PC-3 (cell line): ENCODE data around the gene RGS3. TPM values are rescaled to one million over a fixed set of nuclear protein-coding genes. Genes with fewer than 3 reads are reported as not detected.

Source experiments
- ATAC-seq: fragments of 200-7000 bp; cut with Tn5 transposase; 2 replicates; pipeline ENCODE4 v1.9.1; 2020; ENCODE audit warnings: mild to moderate bottlenecking, moderate library complexity
- BruUV-seq: library from RNA; stranded (reverse); fragments of 400-500 nt; replicated peaks from 2 replicates; lab custom pipeline; 2021; lab: Mats Ljungman, UMichigan
- CTCF ChIA-PET: fragments of 300-600 bp; sonication (Branson Sonifier 250); formaldehyde crosslinking; loops from one replicate; lab custom pipeline; 2022; ENCODE audit warnings: antibody characterized with exemption; lab: Charles Lee
- POLR2A ChIA-PET: fragments of 300-600 bp; sonication (Branson Sonifier 250); formaldehyde crosslinking; loops from one replicate; lab custom pipeline; 2022; ENCODE audit warnings: antibody characterized with exemption; ENCODE audit not compliant: unreplicated experiment; lab: Charles Lee
- DNase-seq: peaks from one replicate; pipeline ENCODE4 v3.0.0-alpha.2; 2015
- H2AFZ ChIP-seq: fragments of 300-600 bp; sonication (generic); 2 replicates; pipeline ENCODE4 v1.6.0; 2016; ENCODE audit warnings: antibody characterized with exemption, low read length
- H3F3A ChIP-seq: fragments of 300-600 bp; sonication (generic); one replicate; pipeline ENCODE4 v1.6.0; 2017; ENCODE audit warnings: antibody characterized with exemption, low read length, control low read depth, mild to moderate bottlenecking; ENCODE audit not compliant: unreplicated experiment
- H3K27ac ChIP-seq: fragments of 300-600 bp; sonication (generic); 2 replicates; pipeline ENCODE4 v1.5.1; 2016; ENCODE audit warnings: mild to moderate bottlenecking, low read length
- H3K27me3 ChIP-seq: fragments of 300-600 bp; sonication (generic); 2 replicates; pipeline ENCODE4 v1.6.1; 2016; ENCODE audit warnings: low read length, mixed read lengths
- H3K36me3 ChIP-seq: fragments of 300-600 bp; sonication (generic); 2 replicates; pipeline ENCODE4 v1.6.1; 2016; ENCODE audit warnings: low read depth, mixed run types, low read length, mixed read lengths
- H3K4me1 ChIP-seq: fragments of 300-600 bp; sonication (generic); 2 replicates; pipeline ENCODE4 v1.5.1; 2016; ENCODE audit warnings: low read length; ENCODE audit not compliant: insufficient read depth
- H3K4me2 ChIP-seq: fragments of 300-600 bp; sonication (generic); 2 replicates; pipeline ENCODE4 v1.6.0; 2016; ENCODE audit warnings: low read length
- H3K4me3 ChIP-seq: fragments of 300-600 bp; sonication (generic); 2 replicates; pipeline ENCODE4 v1.5.1; 2016; ENCODE audit warnings: mild to moderate bottlenecking, low read length, mixed read lengths
- H3K79me2 ChIP-seq: fragments of 300-600 bp; sonication (generic); 2 replicates; pipeline ENCODE4 v1.6.1; 2017; ENCODE audit warnings: low read length, mixed read lengths
- H3K9ac ChIP-seq: fragments of 300-600 bp; sonication (generic); 2 replicates; pipeline ENCODE4 v1.6.0; 2016; ENCODE audit warnings: mild to moderate bottlenecking, low read length
- H3K9me2 ChIP-seq: fragments of 300-600 bp; sonication (generic); replicated peaks from 2 replicates; pipeline ENCODE4 v1.6.1; 2016; ENCODE audit warnings: mixed run types, low read length, mixed read lengths
- H3K9me3 ChIP-seq: fragments of 300-600 bp; sonication (generic); 2 replicates; pipeline ENCODE4 v1.6.1; 2016; ENCODE audit warnings: low read length, mixed read lengths
- H4K20me1 ChIP-seq: fragments of 300-600 bp; sonication (generic); 2 replicates; pipeline ENCODE4 v1.6.1; 2016; ENCODE audit warnings: low read length, mixed read lengths
- EZH2 ChIP-seq: fragments of 300-600 bp; sonication (generic); IDR thresholded peaks from one replicate; pipeline ENCODE4 v1.6.1; 2017; ENCODE audit warnings: antibody characterized with exemption, mild to moderate bottlenecking, low read length; ENCODE audit not compliant: unreplicated experiment
- EZH2phosphoT487 ChIP-seq: fragments of 300-600 bp; sonication (generic); IDR thresholded peaks from 2 replicates; pipeline ENCODE4 v1.6.1; 2018; ENCODE audit warnings: mild to moderate bottlenecking, antibody characterized with exemption, low read length, borderline replicate concordance
- intact Hi-C: fragments of 100-400 bp; cut with micrococcal nuclease; formaldehyde crosslinking; loops from 2 replicates; pipeline ENCODE4 v1.9.0; 2023
- total RNA-seq: library from RNA; depleted of rRNA; stranded (reverse); fragments of >200 nt; gene quantifications from 2 replicates; pipeline ENCODE4 v1.2.3, GENCODE V29; 2014
- TF ChIP-seq, protein P1 (sequence below): fragments of 300-600 bp; sonication (generic); conservative IDR thresholded peaks from 2 replicates; pipeline ENCODE4 v1.5.1; 2017; ENCODE audit warnings: antibody characterized with exemption, low read depth, mild to moderate bottlenecking, low read length

RGS3 gene
- total RNA-seq, 1 experiment from 2014 or later = 26.3 TPM

DNA sequence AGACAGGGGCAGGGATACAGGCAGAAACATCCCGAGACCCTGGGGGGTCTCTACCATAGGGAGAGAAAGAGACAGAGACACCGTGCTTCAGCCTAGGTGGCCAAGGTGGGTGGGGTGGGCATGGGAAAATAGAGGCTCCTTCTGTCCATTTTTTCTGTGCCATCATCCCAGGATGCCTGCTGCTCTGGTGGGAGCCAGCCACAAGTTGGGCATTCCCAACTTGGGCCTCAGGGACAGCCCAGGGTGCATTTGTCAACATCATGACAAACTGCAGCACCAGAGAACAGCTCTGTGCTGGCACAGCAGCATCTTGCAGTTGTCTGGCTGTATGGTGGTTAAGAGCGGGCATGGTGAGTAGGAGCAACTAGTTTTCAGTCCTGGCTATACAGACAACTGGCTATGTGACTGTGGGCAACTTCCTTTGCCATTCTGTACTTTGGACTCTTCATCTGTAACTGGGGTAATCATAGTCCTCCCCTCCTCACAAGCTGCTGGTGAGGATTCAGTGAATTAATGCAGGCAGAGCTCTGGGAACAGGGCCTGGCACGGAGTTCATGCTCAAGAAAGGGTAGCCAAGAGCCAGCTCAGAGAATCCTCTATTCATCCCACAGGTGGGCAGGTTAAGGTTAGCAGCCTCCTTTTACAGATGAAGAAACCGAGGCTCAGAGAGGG, 100.4 kb downstream of the RGS3 start:
- ChIA-PET CTCF (no interaction called here), POLR2A (interaction anchor here (0.7 kb wide), 1 partner anchor 12 kb away, joined by 3 read pairs; no protein-coding TSS in a partner anchor)
- no peaks in the 10 kb centered on the region for H3K4me1 ChIP-seq
- no peak overlapping the region for H3K4me3 ChIP-seq
- intact Hi-C loops = no loop called here
- no peak overlapping the region for H2AFZ ChIP-seq
- H3F3A ChIP-seq = no peaks in the 10 kb centered on the region
- no peaks in the 10 kb centered on the region for H3K27me3 ChIP-seq
- no peak overlapping the region for H3K27ac ChIP-seq
- H3K79me2 ChIP-seq = no peaks in the 10 kb centered on the region
- TF ChIP-seq, protein P1, sequence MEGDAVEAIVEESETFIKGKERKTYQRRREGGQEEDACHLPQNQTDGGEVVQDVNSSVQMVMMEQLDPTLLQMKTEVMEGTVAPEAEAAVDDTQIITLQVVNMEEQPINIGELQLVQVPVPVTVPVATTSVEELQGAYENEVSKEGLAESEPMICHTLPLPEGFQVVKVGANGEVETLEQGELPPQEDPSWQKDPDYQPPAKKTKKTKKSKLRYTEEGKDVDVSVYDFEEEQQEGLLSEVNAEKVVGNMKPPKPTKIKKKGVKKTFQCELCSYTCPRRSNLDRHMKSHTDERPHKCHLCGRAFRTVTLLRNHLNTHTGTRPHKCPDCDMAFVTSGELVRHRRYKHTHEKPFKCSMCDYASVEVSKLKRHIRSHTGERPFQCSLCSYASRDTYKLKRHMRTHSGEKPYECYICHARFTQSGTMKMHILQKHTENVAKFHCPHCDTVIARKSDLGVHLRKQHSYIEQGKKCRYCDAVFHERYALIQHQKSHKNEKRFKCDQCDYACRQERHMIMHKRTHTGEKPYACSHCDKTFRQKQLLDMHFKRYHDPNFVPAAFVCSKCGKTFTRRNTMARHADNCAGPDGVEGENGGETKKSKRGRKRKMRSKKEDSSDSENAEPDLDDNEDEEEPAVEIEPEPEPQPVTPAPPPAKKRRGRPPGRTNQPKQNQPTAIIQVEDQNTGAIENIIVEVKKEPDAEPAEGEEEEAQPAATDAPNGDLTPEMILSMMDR = no peak
- TF ChIP-seq EZH2phosphoT487 (no peak), EZH2 (no peak)
- H3K9me2 ChIP-seq = no peaks in the 10 kb centered on the region
- no peak overlapping the region for H3K9ac ChIP-seq
- ATAC-seq (no peak), DNase-seq (no peak)
- no TSS peak for BruUV-seq
- H4K20me1 ChIP-seq = no peaks in the 10 kb centered on the region
- no peaks in the 10 kb centered on the region for H3K9me3 ChIP-seq
- H3K4me2 ChIP-seq = no peak overlapping the region
- no peaks in the 10 kb centered on the region for H3K36me3 ChIP-seq

DNA sequence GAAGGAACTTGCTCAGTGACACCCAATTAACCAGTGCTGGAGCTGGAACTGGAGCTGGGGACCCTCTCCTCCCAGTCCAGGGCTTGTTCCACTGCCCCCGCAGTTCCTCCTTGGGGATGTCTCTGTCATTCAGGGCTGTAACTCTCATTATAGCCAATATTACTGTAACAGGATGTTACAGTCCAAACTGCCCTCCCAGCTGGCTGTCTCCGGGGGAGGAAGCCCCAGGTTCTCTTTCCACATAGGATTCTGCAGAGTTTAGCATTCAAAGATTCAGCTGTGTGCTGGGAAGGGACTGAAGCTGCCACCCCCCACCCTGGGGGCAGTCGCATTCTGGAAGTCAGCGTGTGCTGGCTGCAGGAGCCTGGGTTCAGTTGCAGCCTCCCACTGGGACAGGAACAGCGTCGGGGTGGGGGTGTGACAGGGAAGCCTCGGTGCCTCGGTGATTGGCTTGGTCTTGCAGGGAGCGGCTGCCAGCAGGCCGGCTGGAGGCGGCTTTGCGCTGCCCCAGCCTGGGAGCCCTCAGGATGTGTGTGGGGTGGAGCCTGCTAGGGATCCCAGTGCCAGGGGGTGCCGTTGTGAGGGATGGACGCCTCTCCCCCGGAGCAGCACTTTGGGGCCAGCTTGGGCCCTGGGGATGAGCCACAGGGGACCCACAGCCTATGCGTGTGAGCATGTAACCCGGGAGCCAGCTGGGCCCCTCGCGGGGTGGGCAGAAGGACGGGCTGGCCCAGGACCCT, 101.1 kb downstream of the RGS3 start:
- no peak overlapping the region for H3K27ac ChIP-seq
- CTCF ChIA-PET = no interaction called here

More for the DNA sequence above, 101.1 kb downstream of the RGS3 start:
- Histone ChIP-seq H3K4me2 (no peak overlapping the region), H3K4me1 (no peaks in the 10 kb centered on the region), H3K27me3 (no peaks in the 10 kb centered on the region), H3K9me2 (no peaks in the 10 kb centered on the region), H3F3A (no peaks in the 10 kb centered on the region), H3K4me3 (no peak overlapping the region), H2AFZ (no peak overlapping the region), H3K79me2 (no peaks in the 10 kb centered on the region), H4K20me1 (no peaks in the 10 kb centered on the region), H3K9ac (no peak overlapping the region), H3K36me3 (no peaks in the 10 kb centered on the region), H3K9me3 (no peaks in the 10 kb centered on the region)
- POLR2A ChIA-PET = no interaction called here
- DNase-seq (no peak), ATAC-seq (no peak)
- no peak for TF ChIP-seq EZH2phosphoT487
- TF ChIP-seq, protein P1 = no peak
- no peak for TF ChIP-seq EZH2
- no TSS peak for BruUV-seq
- intact Hi-C loops = no loop called here
